Measurements from ENCODE around the gene FPR1.

The FPR1 gene

GRCh38 chr19:51751655-51752054 is at the start of gene FPR1:
TSS of gene FPR1 (minus strand) at chr19:51751878. CDS start at chr19:51746994, 4,884 bp downstream.
- no peak for TF ChIP-seq CTCF (IDR thresholded peaks at IDR 0.05; ENCODE audit: low read depth, low read length)
- DNase-seq (ENCODE audit: extremely low read depth, low read depth), result no peak

- TF ChIP-seq CTCF (IDR thresholded peaks at IDR 0.05; ENCODE audit: low read depth, low read length), result no peak
- DNase-seq (ENCODE audit: extremely low read depth, low read depth), result no peak
These were observed 49.0 kb upstream of the FPR1 start for GRCh38 chr19:51800473-51801244.

GRCh38 chr19:51799774-51800472 is 48.2 kb upstream of the FPR1 start:
- no peak for DNase-seq (ENCODE audit: extremely low read depth, low read depth)
- no peak for TF ChIP-seq CTCF (IDR thresholded peaks at IDR 0.05; ENCODE audit: low read depth, low read length)

GRCh38 chr19:51799034-51799773 is 47.5 kb upstream of the FPR1 start:
- TF ChIP-seq CTCF (IDR thresholded peaks at IDR 0.05; ENCODE audit: low read depth, low read length), result peak; percentile 13
- peak; percentile 83 for DNase-seq (ENCODE audit: extremely low read depth, low read depth)

GRCh38 chr19:51798062-51798461 is 46.4 kb upstream of the FPR1 start:
- no peak for DNase-seq (ENCODE audit: extremely low read depth, low read depth)
- TF ChIP-seq CTCF (IDR thresholded peaks at IDR 0.05; ENCODE audit: low read depth, low read length), result no peak

GRCh38 chr19:51797480-51797879 is 45.8 kb upstream of the FPR1 start:
- TF ChIP-seq CTCF (IDR thresholded peaks at IDR 0.05; ENCODE audit: low read depth, low read length), result no peak
- DNase-seq (ENCODE audit: extremely low read depth, low read depth), result no peak

Data from AG09319 (cell line).